ENCODE measurements around the gene NDUFS8. TPM values are rescaled to one million over a fixed set of nuclear protein-coding genes. Genes with fewer than 3 reads are reported as not detected.

Gene NDUFS8
- total and polyA plus RNA-seq, 10 of the 15 experiments (the other 5 are each of a cell fraction or from before 2014, with no cell fraction given) = 17.6 to 308 (median 120) TPM

GRCh38 chr11:68016161-68016903 is 14.1 kb upstream of the NDUFS8 start:
- no peaks in the 10 kb centered on the region; a peak in 1 of 4 replicates for H3K27me3 ChIP-seq (replicated peaks in 1 of 2; ENCODE audit: control insufficient read depth in 2 of 2, insufficient read depth in 2 of 2, low read length in 1 of 2)
- H4K20me1 ChIP-seq (ENCODE audit: control insufficient read depth, insufficient read depth) = no peaks in the 10 kb centered on the region
- FAIRE-seq (no peak), ATAC-seq (no peak), DNase-seq (ENCODE audit: low read depth, low spot score) (no peak)
- RAD21 ChIA-PET (ENCODE audit: unreplicated experiment) = no interaction called here
- POLR2A ChIA-PET = no interaction called here
- CTCF ChIA-PET = interaction anchor here (2.6 kb wide), 1 partner anchor 193 kb away, joined by 6 read pairs; no protein-coding TSS in a partner anchor
- H3K4me1 ChIP-seq (ENCODE audit: control insufficient read depth, insufficient read depth, low read length) = no peaks in the 10 kb centered on the region
- H3K36me3 ChIP-seq (ENCODE audit: control insufficient read depth in 2 of 2, insufficient read depth in 2 of 2, low read length in 1 of 2) = no peaks in the 10 kb centered on the region
- no peak overlapping the region for H3K9ac ChIP-seq (ENCODE audit: control insufficient read depth, insufficient read depth, low read length)
- SMC1A ChIA-PET (ENCODE audit: uncharacterized antibody, unreplicated experiment) = no interaction called here
- no TSS peak for BruUV-seq (replicated peaks)
- H3K27ac ChIP-seq (ENCODE audit: control insufficient read depth, insufficient read depth) = no peak overlapping the region
- intact Hi-C loops (cut with micrococcal nuclease; ENCODE audit: unreplicated experiment) (no loop called here), in situ Hi-C loops (cut with MboI) (no loop called here)
- H3K4me2 ChIP-seq (ENCODE audit: control insufficient read depth, insufficient read depth) = no peak overlapping the region
- H3K79me2 ChIP-seq (ENCODE audit: control insufficient read depth, insufficient read depth, low read length) = no peaks in the 10 kb centered on the region
- 42% methylated on average over 13 of the region's 13 CpGs for WGBS (ENCODE audit: insufficient coverage, insufficient replicate concordance, low lambda C conversion rate, missing lambda C conversion rate)
- no peak overlapping the region for H2AFZ ChIP-seq (ENCODE audit: control insufficient read depth, low read depth, low read length)
- no peak overlapping the region for H3K4me3 ChIP-seq
- no peaks in the 10 kb centered on the region for H3K9me3 ChIP-seq (replicated peaks; ENCODE audit: control insufficient read depth, insufficient read depth, low read length)
- TF ChIP-seq MYC (IDR thresholded peaks at IDR 0.05; ENCODE audit: insufficient read depth, insufficient read length, insufficient replicate concordance, low read length, severe bottlenecking) (no peak), MEF2B (IDR thresholded peaks at IDR 0.05; ENCODE audit: partially characterized antibody, poor library complexity, severe bottlenecking) (peak; percentile 61)

GRCh38 chr11:68016904-68017817 is 13.3 kb upstream of the NDUFS8 start:
- Histone ChIP-seq H4K20me1 (ENCODE audit: control insufficient read depth, insufficient read depth) (no peaks in the 10 kb centered on the region), H3K79me2 (ENCODE audit: control insufficient read depth, insufficient read depth, low read length) (no peaks in the 10 kb centered on the region), H3K4me1 (ENCODE audit: control insufficient read depth, insufficient read depth, low read length) (no peaks in the 10 kb centered on the region), H2AFZ (ENCODE audit: control insufficient read depth, low read depth, low read length) (no peak overlapping the region), H3K9ac (ENCODE audit: control insufficient read depth, insufficient read depth, low read length) (no peak overlapping the region), H3K4me2 (ENCODE audit: control insufficient read depth, insufficient read depth) (no peak overlapping the region), H3K36me3 (ENCODE audit: control insufficient read depth in 2 of 2, insufficient read depth in 2 of 2, low read length in 1 of 2) (no peaks in the 10 kb centered on the region), H3K4me3 (no peak overlapping the region), H3K27me3 (replicated peaks in 1 of 2; ENCODE audit: control insufficient read depth in 2 of 2, insufficient read depth in 2 of 2, low read length in 1 of 2) (no peaks in the 10 kb centered on the region; a peak in 1 of 4 replicates), H3K9me3 (replicated peaks; ENCODE audit: control insufficient read depth, insufficient read depth, low read length) (no peaks in the 10 kb centered on the region), H3K27ac (ENCODE audit: control insufficient read depth, insufficient read depth) (no peak overlapping the region)
- ChIA-PET CTCF (no interaction called here), SMC1A (ENCODE audit: uncharacterized antibody, unreplicated experiment) (no interaction called here), RAD21 (ENCODE audit: unreplicated experiment) (no interaction called here), POLR2A (no interaction called here)
- peak in 1 of 2 experiments; percentile 71; a peak in 2 of 4 replicates for TF ChIP-seq BHLHE40 (IDR thresholded peaks at IDR 0.05; ENCODE audit: borderline replicate concordance in 1 of 2, low read depth in 2 of 2, low read length in 1 of 2)
- TF ChIP-seq, protein P1, sequence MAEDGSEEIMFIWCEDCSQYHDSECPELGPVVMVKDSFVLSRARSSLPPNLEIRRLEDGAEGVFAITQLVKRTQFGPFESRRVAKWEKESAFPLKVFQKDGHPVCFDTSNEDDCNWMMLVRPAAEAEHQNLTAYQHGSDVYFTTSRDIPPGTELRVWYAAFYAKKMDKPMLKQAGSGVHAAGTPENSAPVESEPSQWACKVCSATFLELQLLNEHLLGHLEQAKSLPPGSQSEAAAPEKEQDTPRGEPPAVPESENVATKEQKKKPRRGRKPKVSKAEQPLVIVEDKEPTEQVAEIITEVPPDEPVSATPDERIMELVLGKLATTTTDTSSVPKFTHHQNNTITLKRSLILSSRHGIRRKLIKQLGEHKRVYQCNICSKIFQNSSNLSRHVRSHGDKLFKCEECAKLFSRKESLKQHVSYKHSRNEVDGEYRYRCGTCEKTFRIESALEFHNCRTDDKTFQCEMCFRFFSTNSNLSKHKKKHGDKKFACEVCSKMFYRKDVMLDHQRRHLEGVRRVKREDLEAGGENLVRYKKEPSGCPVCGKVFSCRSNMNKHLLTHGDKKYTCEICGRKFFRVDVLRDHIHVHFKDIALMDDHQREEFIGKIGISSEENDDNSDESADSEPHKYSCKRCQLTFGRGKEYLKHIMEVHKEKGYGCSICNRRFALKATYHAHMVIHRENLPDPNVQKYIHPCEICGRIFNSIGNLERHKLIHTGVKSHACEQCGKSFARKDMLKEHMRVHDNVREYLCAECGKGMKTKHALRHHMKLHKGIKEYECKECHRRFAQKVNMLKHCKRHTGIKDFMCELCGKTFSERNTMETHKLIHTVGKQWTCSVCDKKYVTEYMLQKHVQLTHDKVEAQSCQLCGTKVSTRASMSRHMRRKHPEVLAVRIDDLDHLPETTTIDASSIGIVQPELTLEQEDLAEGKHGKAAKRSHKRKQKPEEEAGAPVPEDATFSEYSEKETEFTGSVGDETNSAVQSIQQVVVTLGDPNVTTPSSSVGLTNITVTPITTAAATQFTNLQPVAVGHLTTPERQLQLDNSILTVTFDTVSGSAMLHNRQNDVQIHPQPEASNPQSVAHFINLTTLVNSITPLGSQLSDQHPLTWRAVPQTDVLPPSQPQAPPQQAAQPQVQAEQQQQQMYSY (CRISPR knock-in tag; IDR thresholded peaks at IDR 0.05) = no peak
- no TSS peak for BruUV-seq (replicated peaks)
- DNase-seq (ENCODE audit: low read depth, low spot score) (no peak), FAIRE-seq (no peak), ATAC-seq (no peak)
- in situ Hi-C loops (cut with MboI) = no loop called here
- 30% methylated on average over 16 of the region's 16 CpGs for WGBS (ENCODE audit: insufficient coverage, insufficient replicate concordance, low lambda C conversion rate, missing lambda C conversion rate)
- intact Hi-C loops (cut with micrococcal nuclease; ENCODE audit: unreplicated experiment) = no loop called here

Data from GM12878 (cell line).